Calu3 (cell line): ENCODE measurements around the gene TCAP. TPM values are rescaled to one million over a fixed set of nuclear protein-coding genes. Genes with fewer than 3 reads are reported as not detected.

Experiments used
- BruUV-seq: library from RNA; stranded (reverse); fragments of 400-500 nt; replicated peaks from 2 replicates; lab custom pipeline; 2021; lab: Mats Ljungman, UMichigan
- CTCF ChIA-PET: fragments of 300-600 bp; sonication (Branson Sonifier 250); formaldehyde crosslinking; loops from one replicate; lab custom pipeline; 2022; ENCODE audit warnings: antibody characterized with exemption; lab: Charles Lee
- DNase-seq: peaks from one replicate; pipeline ENCODE4 v3.0.0; 2022
- H3K27ac Mint-ChIP-seq: one replicate; pipeline ENCODE4 v1.8.0; 2022; ENCODE audit warnings: mixed read lengths; ENCODE audit not compliant: unreplicated experiment
- H3K27me3 Mint-ChIP-seq: one replicate; pipeline ENCODE4 v1.8.0; 2022; ENCODE audit warnings: mixed read lengths; ENCODE audit not compliant: unreplicated experiment
- H3K36me3 Mint-ChIP-seq: one replicate; pipeline ENCODE4 v1.8.0; 2022; ENCODE audit warnings: mild to moderate bottlenecking, moderate library complexity, mixed read lengths; ENCODE audit not compliant: insufficient read depth, unreplicated experiment
- H3K4me1 Mint-ChIP-seq: one replicate; pipeline ENCODE4 v1.8.0; 2022; ENCODE audit warnings: mild to moderate bottlenecking, low read depth, mixed read lengths; ENCODE audit not compliant: unreplicated experiment
- H3K4me3 Mint-ChIP-seq: one replicate; pipeline ENCODE4 v1.8.0; 2022; ENCODE audit warnings: mild to moderate bottlenecking, low read depth, moderate library complexity, mixed read lengths; ENCODE audit not compliant: unreplicated experiment
- H3K9me3 Mint-ChIP-seq: one replicate; pipeline ENCODE4 v1.8.0; 2022; ENCODE audit warnings: low read depth, mixed read lengths; ENCODE audit not compliant: unreplicated experiment
- intact Hi-C: fragments of 100-400 bp; cut with micrococcal nuclease; formaldehyde crosslinking; loops from one replicate; pipeline ENCODE4 v1.10.0; 2022; ENCODE audit not compliant: unreplicated experiment
- total RNA-seq: library from RNA; stranded (reverse); gene quantifications from 2 replicates; pipeline ENCODE4 v1.2.3, GENCODE V29; 2022
- TF ChIP-seq, protein P1 (sequence below): fragments of 200-600 bp; IDR thresholded peaks from one replicate; pipeline ENCODE4 v1.8.0; 2022; ENCODE audit warnings: antibody characterized with exemption; ENCODE audit not compliant: unreplicated experiment

TCAP gene
- total RNA-seq, 1 experiment from 2014 or later = 51.5 TPM

DNA sequence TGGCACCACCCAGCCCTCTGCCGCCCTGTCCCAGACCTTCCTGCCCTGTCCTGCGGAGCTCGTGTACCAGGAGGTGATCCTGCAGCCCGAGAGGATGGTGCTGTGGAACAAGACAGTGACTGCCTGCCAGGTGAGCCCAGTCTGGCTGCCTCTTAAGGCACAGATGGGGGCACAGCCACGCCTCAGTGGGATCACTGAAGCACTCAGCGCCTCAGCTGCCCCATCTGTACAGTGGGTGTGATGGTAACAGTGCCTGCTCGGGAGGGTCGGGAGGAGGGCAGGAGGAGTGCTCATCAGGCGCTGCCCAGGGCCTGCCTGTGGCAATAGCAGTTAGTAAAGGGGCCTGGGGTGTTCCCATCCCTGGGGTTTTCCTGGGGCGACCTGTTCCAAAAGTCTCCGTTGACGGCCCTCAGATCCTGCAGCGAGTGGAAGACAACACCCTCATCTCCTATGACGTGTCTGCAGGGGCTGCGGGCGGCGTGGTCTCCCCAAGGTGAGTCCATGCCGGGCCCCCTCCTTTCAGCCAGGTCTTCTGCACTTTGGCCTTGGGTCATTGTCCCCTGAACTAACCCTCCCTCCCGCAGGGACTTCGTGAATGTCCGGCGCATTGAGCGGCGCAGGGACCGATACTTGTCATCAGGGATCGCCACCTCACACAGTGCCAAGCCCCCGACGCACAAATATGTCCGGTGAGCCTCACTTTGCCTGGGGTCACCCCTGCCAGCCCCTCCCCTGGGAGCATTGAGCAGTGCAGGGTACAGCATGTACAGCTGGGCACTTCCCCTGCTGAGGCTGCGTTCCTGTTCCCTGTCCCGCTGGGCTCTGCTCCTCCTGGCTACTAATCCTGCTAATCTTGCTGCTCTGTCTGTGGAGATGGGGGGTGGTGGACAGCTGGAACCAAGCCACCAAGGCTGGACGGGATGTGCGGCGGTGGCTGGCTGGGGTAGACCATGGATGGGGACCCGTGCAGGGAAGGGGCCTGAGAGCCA is 4.5 kb upstream of the TCAP start:
- no TSS peak for BruUV-seq
- no peak overlapping the region for H3K4me3 Mint-ChIP-seq
- peaks cover 92% of the 10 kb centered on the region for H3K36me3 Mint-ChIP-seq
- H3K27me3 Mint-ChIP-seq = peaks cover 7% of the 10 kb centered on the region
- intact Hi-C loops = no loop called here
- H3K4me1 Mint-ChIP-seq = peaks cover 35% of the 10 kb centered on the region
- CTCF ChIA-PET = interaction anchor here (0.6 to 161.2 kb wide), 15 partner anchors 40 to 900 kb away, joined by 3 to 42089 read pairs (median 5); partner anchors contain the start of genes ERBB2, GRB7, GSDMA and GSDMB
- peak; percentile 86 for DNase-seq
- no peaks in the 10 kb centered on the region for H3K9me3 Mint-ChIP-seq
- H3K27ac Mint-ChIP-seq = no peak overlapping the region
- TF ChIP-seq, protein P1, sequence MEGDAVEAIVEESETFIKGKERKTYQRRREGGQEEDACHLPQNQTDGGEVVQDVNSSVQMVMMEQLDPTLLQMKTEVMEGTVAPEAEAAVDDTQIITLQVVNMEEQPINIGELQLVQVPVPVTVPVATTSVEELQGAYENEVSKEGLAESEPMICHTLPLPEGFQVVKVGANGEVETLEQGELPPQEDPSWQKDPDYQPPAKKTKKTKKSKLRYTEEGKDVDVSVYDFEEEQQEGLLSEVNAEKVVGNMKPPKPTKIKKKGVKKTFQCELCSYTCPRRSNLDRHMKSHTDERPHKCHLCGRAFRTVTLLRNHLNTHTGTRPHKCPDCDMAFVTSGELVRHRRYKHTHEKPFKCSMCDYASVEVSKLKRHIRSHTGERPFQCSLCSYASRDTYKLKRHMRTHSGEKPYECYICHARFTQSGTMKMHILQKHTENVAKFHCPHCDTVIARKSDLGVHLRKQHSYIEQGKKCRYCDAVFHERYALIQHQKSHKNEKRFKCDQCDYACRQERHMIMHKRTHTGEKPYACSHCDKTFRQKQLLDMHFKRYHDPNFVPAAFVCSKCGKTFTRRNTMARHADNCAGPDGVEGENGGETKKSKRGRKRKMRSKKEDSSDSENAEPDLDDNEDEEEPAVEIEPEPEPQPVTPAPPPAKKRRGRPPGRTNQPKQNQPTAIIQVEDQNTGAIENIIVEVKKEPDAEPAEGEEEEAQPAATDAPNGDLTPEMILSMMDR = no peak

DNA sequence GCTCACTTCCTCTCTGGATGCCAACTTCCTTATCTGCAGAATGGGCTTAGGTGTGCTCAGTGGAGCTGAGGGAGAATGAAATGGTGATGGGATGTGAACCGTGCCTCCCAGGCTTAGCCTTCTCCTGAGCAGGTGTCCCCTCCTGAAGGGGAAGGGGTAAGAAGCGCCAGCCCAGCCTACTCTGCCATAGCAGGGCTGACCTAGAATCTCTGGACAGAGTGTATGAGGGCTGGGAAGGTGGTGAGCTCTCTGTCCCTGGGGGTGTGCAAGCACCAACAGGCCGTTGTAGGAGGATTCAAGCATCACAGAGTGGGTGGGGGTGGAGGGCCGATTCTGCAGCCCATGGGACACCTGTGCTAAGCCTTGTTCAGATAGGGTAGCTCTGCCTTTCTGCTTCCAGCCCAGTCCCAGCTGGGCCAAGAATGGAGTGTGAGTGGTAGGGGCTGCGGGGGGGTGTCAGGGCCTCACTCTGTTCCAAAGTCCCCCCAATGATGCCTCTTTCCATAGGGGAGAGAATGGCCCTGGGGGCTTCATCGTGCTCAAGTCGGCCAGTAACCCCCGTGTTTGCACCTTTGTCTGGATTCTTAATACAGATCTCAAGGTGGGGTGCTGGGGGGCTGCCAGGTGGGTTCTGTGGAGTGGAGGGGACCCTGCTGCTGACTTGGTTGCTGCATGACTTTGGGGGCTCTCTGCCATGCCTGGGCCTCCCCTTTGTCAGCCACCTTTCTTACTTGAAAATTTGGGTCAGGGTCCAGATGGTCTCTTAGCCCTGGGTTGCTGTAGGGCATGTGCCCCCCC is 3.2 kb upstream of the TCAP start:
- Mint-ChIP-seq H3K9me3 (no peaks in the 10 kb centered on the region), H3K4me3 (no peak overlapping the region), H3K4me1 (peaks cover 47% of the 10 kb centered on the region), H3K27ac (no peak overlapping the region), H3K36me3 (peaks cover 98% of the 10 kb centered on the region), H3K27me3 (peaks cover 19% of the 10 kb centered on the region)
- no peak for DNase-seq
- TF ChIP-seq, protein P1 = no peak
- no TSS peak for BruUV-seq
- intact Hi-C loops = loop anchor here (2.0 kb wide), 2 partner anchors 25 to 319 kb away; partner anchors contain the start of genes PSMD3 and STARD3
- CTCF ChIA-PET = interaction anchor here (0.6 to 161.2 kb wide), 16 partner anchors 41 to 451 kb away, joined by 3 to 42089 read pairs (median 6); partner anchors contain the start of genes ERBB2, GRB7, GSDMA and GSDMB

DNA sequence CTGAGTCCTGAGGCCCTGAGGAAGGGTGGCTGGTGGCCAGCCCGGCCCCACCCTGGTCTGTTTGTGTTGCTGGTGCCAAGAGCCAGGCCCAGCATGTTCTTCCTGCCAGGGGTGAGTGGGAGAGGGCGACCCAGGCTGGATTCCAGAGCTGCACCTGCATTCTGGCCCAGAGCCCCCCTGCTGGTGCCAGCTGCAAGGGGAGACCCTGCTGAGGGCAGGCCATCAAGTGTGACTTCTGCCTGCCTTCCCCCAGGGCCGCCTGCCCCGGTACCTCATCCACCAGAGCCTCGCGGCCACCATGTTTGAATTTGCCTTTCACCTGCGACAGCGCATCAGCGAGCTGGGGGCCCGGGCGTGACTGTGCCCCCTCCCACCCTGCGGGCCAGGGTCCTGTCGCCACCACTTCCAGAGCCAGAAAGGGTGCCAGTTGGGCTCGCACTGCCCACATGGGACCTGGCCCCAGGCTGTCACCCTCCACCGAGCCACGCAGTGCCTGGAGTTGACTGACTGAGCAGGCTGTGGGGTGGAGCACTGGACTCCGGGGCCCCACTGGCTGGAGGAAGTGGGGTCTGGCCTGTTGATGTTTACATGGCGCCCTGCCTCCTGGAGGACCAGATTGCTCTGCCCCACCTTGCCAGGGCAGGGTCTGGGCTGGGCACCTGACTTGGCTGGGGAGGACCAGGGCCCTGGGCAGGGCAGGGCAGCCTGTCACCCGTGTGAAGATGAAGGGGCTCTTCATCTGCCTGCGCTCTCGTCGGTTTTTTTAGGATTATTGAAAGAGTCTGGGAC is 2.4 kb upstream of the TCAP start:
- intact Hi-C loops = loop anchor here (1.0 to 2.0 kb wide), 3 partner anchors 25 to 318 kb away; partner anchors contain the start of genes PSMD3 and STARD3
- TF ChIP-seq, protein P1 = no peak
- no peaks in the 10 kb centered on the region for H3K9me3 Mint-ChIP-seq
- peaks cover 97% of the 10 kb centered on the region for H3K36me3 Mint-ChIP-seq
- peak overlapping the region; percentile 2 for H3K4me3 Mint-ChIP-seq
- CTCF ChIA-PET = interaction anchor here (0.6 to 161.2 kb wide), 18 partner anchors 42 to 451 kb away, joined by 3 to 42089 read pairs (median 8); partner anchors contain the start of genes ERBB2, GRB7, GSDMA and GSDMB
- H3K27me3 Mint-ChIP-seq = peaks cover 27% of the 10 kb centered on the region
- TSS peak; percentile 72 for BruUV-seq
- peak overlapping the region; percentile 8 for H3K27ac Mint-ChIP-seq
- H3K4me1 Mint-ChIP-seq = peaks cover 51% of the 10 kb centered on the region
- peak; percentile 98 for DNase-seq
